RWPE2 (cell line): ENCODE data around the gene BMPER.

Experiments
- ATAC-seq: fragments of 200-7000 bp; cut with Tn5 transposase; 3 replicates; pipeline ENCODE4 v1.9.1; 2021; ENCODE audit warnings: low read depth
- DNase-seq: peaks from one replicate; pipeline ENCODE4 v3.0.0-alpha.2; 2020; ENCODE audit warnings: low spot score
- H3K27ac ChIP-seq: fragments of 450-650 bp; 2 replicates; pipeline ENCODE4 v1.5.1; 2017; ENCODE audit warnings: mild to moderate bottlenecking; ENCODE audit not compliant: poor library complexity, severe bottlenecking
- H3K27me3 ChIP-seq: fragments of 250-450 bp; sonication (Bioruptor Pico); 2 replicates; pipeline ENCODE4 v1.5.1; 2021; ENCODE audit warnings: mild to moderate bottlenecking, moderate library complexity; ENCODE audit not compliant: insufficient read depth, poor library complexity, severe bottlenecking
- H3K36me3 ChIP-seq: fragments of 250-450 bp; sonication (Bioruptor Pico); 2 replicates; pipeline ENCODE4 v1.5.1; 2020; ENCODE audit warnings: low read depth, mild to moderate bottlenecking, moderate library complexity
- H3K4me1 ChIP-seq: fragments of 250-450 bp; sonication (Bioruptor Pico); 2 replicates; pipeline ENCODE4 v1.5.1; 2021; ENCODE audit warnings: mild to moderate bottlenecking, moderate library complexity; ENCODE audit not compliant: insufficient read depth, poor library complexity, severe bottlenecking
- H3K4me3 ChIP-seq: fragments of 250-450 bp; sonication (Bioruptor Pico); 2 replicates; pipeline ENCODE4 v1.5.1; 2021; ENCODE audit warnings: mild to moderate bottlenecking, moderate library complexity; ENCODE audit not compliant: severe bottlenecking
- H3K9me3 ChIP-seq: fragments of 250-450 bp; sonication (Bioruptor Pico); 2 replicates; pipeline ENCODE4 v1.5.1; 2021; ENCODE audit warnings: mild to moderate bottlenecking, moderate library complexity; ENCODE audit not compliant: severe bottlenecking
- CTCF ChIP-seq: fragments of 450-650 bp; IDR thresholded peaks from one replicate; pipeline ENCODE4 v1.5.1; 2017; ENCODE audit warnings: mild to moderate bottlenecking, moderate library complexity; ENCODE audit not compliant: poor library complexity, severe bottlenecking

BMPER gene

GRCh38 chr7:33981671-33982424 lies 76.5 kb downstream of the BMPER start:
- no peak for ATAC-seq
- H3K9me3 ChIP-seq, result no peaks in the 10 kb centered on the region
- no peak overlapping the region for H3K4me3 ChIP-seq
- no peak for TF ChIP-seq CTCF
- H3K4me1 ChIP-seq, result peaks cover 29% of the 10 kb centered on the region
- peak overlapping the region; percentile 95 for H3K27ac ChIP-seq
- no peak for DNase-seq
- H3K36me3 ChIP-seq, result no peaks in the 10 kb centered on the region
- H3K27me3 ChIP-seq, result no peaks in the 10 kb centered on the region

GRCh38 chr7:33982425-33982786 lies 77.1 kb downstream of the BMPER start:
- no peaks in the 10 kb centered on the region for H3K36me3 ChIP-seq
- peaks cover 35% of the 10 kb centered on the region for H3K4me1 ChIP-seq
- no peak overlapping the region for H3K4me3 ChIP-seq
- H3K27ac ChIP-seq, result no peak overlapping the region
- TF ChIP-seq CTCF, result peak; percentile 36
- ATAC-seq (no peak), DNase-seq (no peak)
- H3K9me3 ChIP-seq, result no peaks in the 10 kb centered on the region
- no peaks in the 10 kb centered on the region for H3K27me3 ChIP-seq

- Histone ChIP-seq H3K4me3 (no peak overlapping the region), H3K9me3 (no peaks in the 10 kb centered on the region), H3K27ac (peak overlapping the region; percentile 86), H3K27me3 (no peaks in the 10 kb centered on the region), H3K4me1 (peaks cover 22% of the 10 kb centered on the region), H3K36me3 (no peaks in the 10 kb centered on the region)
- no peak for TF ChIP-seq CTCF
- ATAC-seq, result no peak
- DNase-seq, result no peak
Observed at GRCh38 chr7:33986451-33986850, 81.1 kb downstream of the BMPER start.

GRCh38 chr7:33986951-33987947 lies 81.9 kb downstream of the BMPER start:
- TF ChIP-seq CTCF, result no peak
- Histone ChIP-seq H3K27ac (peak overlapping the region; percentile 86), H3K36me3 (no peaks in the 10 kb centered on the region), H3K4me1 (peaks cover 21% of the 10 kb centered on the region), H3K27me3 (no peaks in the 10 kb centered on the region), H3K9me3 (no peaks in the 10 kb centered on the region), H3K4me3 (no peak overlapping the region)
- ATAC-seq, result peak; percentile 99
- peak; percentile 68 for DNase-seq
